HUES64 (cell line): ENCODE results near the gene FTO.

ENCODE experiments used
- H3K27ac ChIP-seq: 2 replicates; pipeline ENCODE4 v1.7.0; 2013; ENCODE audit warnings: low read depth, low read length, inconsistent platforms
- H3K27me3 ChIP-seq: 2 replicates; pipeline ENCODE4 v1.6.1; 2013; ENCODE audit warnings: mild to moderate bottlenecking, low read length; ENCODE audit not compliant: insufficient read depth
- H3K36me3 ChIP-seq: 2 replicates; pipeline ENCODE4 v1.6.1; 2013; ENCODE audit warnings: mild to moderate bottlenecking, low read length; ENCODE audit not compliant: insufficient read depth
- H3K4me1 ChIP-seq: 2 replicates; pipeline ENCODE4 v1.6.1; 2013; ENCODE audit warnings: mild to moderate bottlenecking, low read length, moderate library complexity; ENCODE audit not compliant: insufficient read depth
- H3K4me3 ChIP-seq: 2 replicates; pipeline ENCODE4 v1.5.1; 2013; ENCODE audit warnings: mild to moderate bottlenecking, low read length, moderate library complexity
- H3K9ac ChIP-seq: 2 replicates; pipeline ENCODE4 v1.6.1; 2013; ENCODE audit warnings: mild to moderate bottlenecking, low read depth, low read length
- H3K9me3 ChIP-seq: 2 replicates; pipeline ENCODE4 v1.6.1; 2013; ENCODE audit warnings: low read depth, low read length; ENCODE audit not compliant: insufficient read depth
- WGBS: fragments of 150-250, 120-280 bp; methylation state at CpG from one replicate; pipeline ENCODE4 v1.1.7; 2013; ENCODE audit warnings: missing lambda C conversion rate; 5-methylcytosine and 5-hydroxymethylcytosine counted together

The FTO gene

GRCh38 chr16:54118846-54119245 lies 414.9 kb downstream of the FTO start:
- Histone ChIP-seq H3K36me3 (no peaks in the 10 kb centered on the region), H3K4me1 (peaks cover 5% of the 10 kb centered on the region; the same call in 1 of the 2 replicates), H3K9me3 (no peaks in the 10 kb centered on the region), H3K9ac (no peak overlapping the region), H3K4me3 (no peak overlapping the region), H3K27ac (no peak overlapping the region), H3K27me3 (no peaks in the 10 kb centered on the region)
- 91% methylated on average over 2 of the region's 3 CpGs for WGBS

DNA sequence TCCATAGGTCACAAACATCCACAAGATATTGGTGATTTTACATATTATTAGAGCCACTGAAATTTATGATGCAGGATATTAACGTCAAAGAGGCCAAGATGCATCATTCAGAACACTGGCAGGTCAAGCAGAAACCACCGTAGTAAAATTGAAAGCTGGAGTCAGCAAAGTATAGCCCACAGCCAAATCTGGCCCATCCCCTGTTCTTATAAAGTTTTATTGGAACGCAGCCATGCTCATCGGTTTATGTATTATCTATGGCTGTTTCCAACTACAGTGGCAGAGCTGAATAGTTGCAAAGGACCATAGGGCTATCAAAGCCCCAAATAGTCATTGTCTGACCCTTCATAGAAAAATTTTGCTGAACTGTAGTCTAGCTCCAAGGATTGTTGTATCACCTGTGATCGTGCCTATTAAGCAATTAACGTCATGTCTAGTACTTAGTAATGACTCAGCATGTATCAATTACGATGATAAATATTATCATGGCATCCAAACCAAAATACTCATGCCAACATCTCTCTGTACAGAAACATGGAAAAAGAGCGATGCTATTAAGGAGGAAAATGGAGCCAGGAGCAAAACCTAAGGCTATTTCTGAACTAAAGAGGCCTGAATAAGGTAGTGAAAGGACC lies 417.0 kb downstream of the FTO start:
- Histone ChIP-seq H3K27ac (no peak overlapping the region), H3K4me3 (no peak overlapping the region), H3K9me3 (no peaks in the 10 kb centered on the region), H3K27me3 (no peaks in the 10 kb centered on the region), H3K36me3 (no peaks in the 10 kb centered on the region), H3K4me1 (peaks cover 5% of the 10 kb centered on the region; the same call in 1 of the 2 replicates), H3K9ac (no peak overlapping the region)
- 93% methylated on average over 8 of the region's 8 CpGs for WGBS

GRCh38 chr16:54121539-54122295 lies 417.8 kb downstream of the FTO start:
- WGBS: 94% methylated on average over 34 of the region's 35 CpGs
- H3K36me3 ChIP-seq: no peaks in the 10 kb centered on the region
- no peak overlapping the region for H3K9ac ChIP-seq
- no peak overlapping the region for H3K4me3 ChIP-seq
- no peak overlapping the region for H3K27ac ChIP-seq
- peaks cover 5% of the 10 kb centered on the region; the same call in 1 of the 2 replicates for H3K4me1 ChIP-seq
- no peaks in the 10 kb centered on the region for H3K9me3 ChIP-seq
- no peaks in the 10 kb centered on the region for H3K27me3 ChIP-seq

DNA sequence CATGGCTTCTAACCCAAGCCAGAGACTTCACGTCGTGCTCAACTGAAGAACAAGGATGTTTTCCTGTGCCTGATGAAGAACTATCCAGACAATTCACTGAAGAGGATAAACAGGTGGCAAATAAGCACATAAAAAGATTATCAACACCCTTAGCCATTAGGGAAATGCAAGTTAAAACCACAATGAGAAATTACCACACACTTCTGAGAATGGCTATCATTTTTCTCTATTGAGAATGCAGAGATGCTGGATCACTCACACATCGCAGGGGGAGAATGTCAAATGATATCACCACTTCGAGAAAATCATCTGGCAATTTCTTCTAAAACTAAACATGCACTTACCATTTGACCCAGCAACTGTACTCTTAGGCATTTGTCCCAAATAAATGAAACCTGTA lies 419.8 kb downstream of the FTO start:
- Histone ChIP-seq H3K9me3 (no peaks in the 10 kb centered on the region), H3K4me3 (no peak overlapping the region), H3K4me1 (no peaks in the 10 kb centered on the region), H3K36me3 (no peaks in the 10 kb centered on the region), H3K27me3 (no peaks in the 10 kb centered on the region), H3K9ac (no peak overlapping the region), H3K27ac (no peak overlapping the region)
- 92% methylated on average over 4 of the region's 4 CpGs for WGBS

GRCh38 chr16:54125751-54126655 lies 422.0 kb downstream of the FTO start:
- H3K27ac ChIP-seq: no peak overlapping the region
- H3K9me3 ChIP-seq: no peaks in the 10 kb centered on the region; the same call in 1 of the 2 replicates
- no peak overlapping the region for H3K4me3 ChIP-seq
- H3K36me3 ChIP-seq: no peaks in the 10 kb centered on the region
- H3K27me3 ChIP-seq: no peaks in the 10 kb centered on the region
- 92% methylated on average over 6 of the region's 6 CpGs for WGBS
- H3K4me1 ChIP-seq: no peaks in the 10 kb centered on the region
- H3K9ac ChIP-seq: no peak overlapping the region

GRCh38 chr16:54126907-54127306 lies 423.0 kb downstream of the FTO start:
- Histone ChIP-seq H3K27ac (no peak overlapping the region), H3K4me1 (no peaks in the 10 kb centered on the region), H3K9ac (no peak overlapping the region), H3K4me3 (no peak overlapping the region), H3K36me3 (no peaks in the 10 kb centered on the region), H3K27me3 (no peaks in the 10 kb centered on the region), H3K9me3 (no peaks in the 10 kb centered on the region; the same call in 1 of the 2 replicates)
- 82% methylated on average over 4 of the region's 4 CpGs for WGBS

DNA sequence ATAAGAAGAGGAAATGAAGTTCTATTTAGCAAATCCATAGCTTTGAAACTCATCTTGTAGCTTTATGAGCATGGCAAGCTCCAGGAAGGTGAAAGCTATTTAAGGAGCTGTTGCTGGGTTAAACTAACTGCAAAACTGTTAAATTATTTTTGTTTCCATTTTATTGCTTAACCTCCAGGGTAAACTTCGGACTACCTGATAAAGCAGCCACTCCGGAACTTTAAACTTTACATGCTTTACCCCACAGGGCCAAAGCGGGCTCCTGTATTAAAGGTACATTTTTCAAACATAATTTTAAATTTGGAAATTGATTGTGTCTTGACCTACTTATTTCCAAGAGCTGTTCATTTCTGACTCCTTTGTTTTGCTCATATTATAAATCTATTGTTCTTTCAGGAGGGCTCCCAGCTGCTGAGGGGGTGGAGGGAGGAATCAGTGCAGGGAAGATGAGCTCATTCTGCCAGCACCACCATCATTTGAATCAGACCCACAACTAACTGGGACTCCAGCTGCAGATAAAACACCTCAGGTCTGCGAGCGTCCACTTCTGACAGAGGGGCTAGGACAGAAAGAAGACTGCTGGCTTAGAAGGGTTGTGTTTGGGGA lies 424.8 kb downstream of the FTO start:
- no peaks in the 10 kb centered on the region for H3K36me3 ChIP-seq
- 87% methylated on average over 4 of the region's 5 CpGs for WGBS
- H3K9ac ChIP-seq: no peak overlapping the region
- no peaks in the 10 kb centered on the region for H3K27me3 ChIP-seq
- H3K27ac ChIP-seq: no peak overlapping the region
- H3K4me1 ChIP-seq: no peaks in the 10 kb centered on the region
- H3K4me3 ChIP-seq: no peak overlapping the region
- no peaks in the 10 kb centered on the region; the same call in 1 of the 2 replicates for H3K9me3 ChIP-seq

DNA sequence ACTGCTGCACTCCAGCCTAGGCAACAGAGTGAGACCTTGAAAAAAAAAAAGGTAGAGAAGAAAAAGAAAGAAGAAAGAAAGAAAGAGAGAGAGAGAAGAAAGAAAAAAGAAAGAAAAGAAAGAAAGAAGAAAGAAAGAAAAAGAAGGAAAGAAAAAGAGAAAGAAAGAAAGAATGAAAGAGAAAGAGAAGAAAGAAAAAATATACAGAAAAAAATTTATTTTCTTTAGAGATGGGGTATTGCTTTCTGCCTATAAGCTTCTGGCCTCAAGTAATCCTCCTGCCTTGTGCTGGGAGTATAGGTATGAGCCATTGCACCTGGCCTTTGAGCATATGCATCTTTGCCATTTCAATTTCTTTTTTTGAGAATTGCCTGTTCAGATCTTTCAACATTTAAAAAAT lies 425.9 kb downstream of the FTO start:
- H3K9me3 ChIP-seq: no peaks in the 10 kb centered on the region; the same call in 1 of the 2 replicates

GRCh38 chr16:54135361-54136275 lies 431.7 kb downstream of the FTO start:
- Histone ChIP-seq H3K27me3 (no peaks in the 10 kb centered on the region), H3K9ac (no peak overlapping the region), H3K9me3 (no peaks in the 10 kb centered on the region), H3K4me1 (peaks cover 3% of the 10 kb centered on the region; the same call in 1 of the 2 replicates), H3K4me3 (no peak overlapping the region), H3K27ac (no peak overlapping the region), H3K36me3 (no peaks in the 10 kb centered on the region)
- WGBS: 90% methylated on average over 5 of the region's 5 CpGs

More for the DNA sequence above, 425.9 kb downstream of the FTO start:
- Histone ChIP-seq H3K4me1 (no peaks in the 10 kb centered on the region), H3K4me3 (no peak overlapping the region), H3K27me3 (no peaks in the 10 kb centered on the region), H3K36me3 (no peaks in the 10 kb centered on the region), H3K9ac (no peak overlapping the region), H3K27ac (no peak overlapping the region)

DNA sequence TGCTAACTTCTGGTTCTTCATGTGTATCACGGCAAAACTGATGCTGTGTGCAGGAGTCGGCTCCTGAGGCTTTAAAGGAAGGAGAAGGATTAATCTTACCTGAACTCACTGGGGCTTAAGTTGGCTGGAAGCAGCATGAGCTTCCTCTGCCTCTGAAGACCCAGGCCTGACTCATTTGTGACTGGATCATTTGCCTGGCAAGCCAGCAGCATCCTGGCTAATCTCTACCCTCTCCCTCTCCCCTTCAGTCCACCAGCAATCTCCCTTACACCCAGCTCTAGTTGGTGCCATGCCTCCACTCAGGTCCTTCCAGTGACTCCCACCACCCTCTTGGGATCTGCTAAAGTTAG lies 432.3 kb downstream of the FTO start:
- H3K9ac ChIP-seq: no peak overlapping the region
- no peaks in the 10 kb centered on the region for H3K27me3 ChIP-seq
- peaks cover 3% of the 10 kb centered on the region; the same call in 1 of the 2 replicates for H3K4me1 ChIP-seq
- H3K9me3 ChIP-seq: no peaks in the 10 kb centered on the region
- no peak overlapping the region for H3K27ac ChIP-seq
- no peaks in the 10 kb centered on the region for H3K36me3 ChIP-seq
- no peak overlapping the region for H3K4me3 ChIP-seq
- 92% methylated on average over 2 of the region's 2 CpGs for WGBS
